ENCODE data around the gene KRT71. TPM values are rescaled to one million over a fixed set of nuclear protein-coding genes. Genes with fewer than 3 reads are reported as not detected.

Gene KRT71
- total RNA-seq, 1 experiment from 2014 or later = not detected

DNA sequence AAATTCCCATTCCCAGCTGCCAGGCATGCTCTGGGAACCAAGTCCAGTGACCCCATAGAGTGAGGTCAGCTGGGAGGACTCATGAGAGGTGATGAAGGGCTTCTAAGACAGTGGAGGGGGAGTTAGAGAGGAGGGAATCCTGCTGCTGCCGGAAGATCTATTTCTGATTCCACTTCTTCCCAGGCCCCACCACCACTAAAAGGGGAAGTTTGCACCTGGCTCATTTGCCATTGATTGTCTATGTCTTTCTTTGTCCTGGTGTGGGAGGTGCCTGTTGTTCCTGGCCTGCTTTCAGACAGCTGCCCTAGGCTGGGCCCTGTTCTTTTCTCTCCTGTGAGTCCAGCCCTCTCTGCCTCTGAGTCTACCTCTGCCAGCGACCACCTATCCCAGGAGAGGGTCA lies 56.9 kb downstream of the KRT71 start:
- 0 out of 2 replicates have a peak overlapping the region, but pooled peaks have one; percentile 8 for H2AFZ ChIP-seq (ENCODE audit: low read length)
- H3K4me1 ChIP-seq (ENCODE audit: insufficient read depth, low read length) = peaks cover 50% of the 10 kb centered on the region
- DNase-seq = no peak
- H3K79me2 ChIP-seq (ENCODE audit: low read length) = no peaks in the 10 kb centered on the region
- peak overlapping the region; percentile 86 for H3K27ac ChIP-seq (ENCODE audit: low read length)
- no peaks in the 10 kb centered on the region for H3K9me2 ChIP-seq (replicated peaks; ENCODE audit: low read length)
- H3F3A ChIP-seq (ENCODE audit: low read length, unreplicated experiment) = no peaks in the 10 kb centered on the region
- no peaks in the 10 kb centered on the region for H3K9me3 ChIP-seq (ENCODE audit: low read length)
- ChIA-PET CTCF (no interaction called here), POLR2A (ENCODE audit: unreplicated experiment) (no interaction called here)
- BruUV-seq (replicated peaks) = no TSS peak
- intact Hi-C loops (cut with micrococcal nuclease) = no loop called here
- TF ChIP-seq CTCF (conservative IDR thresholded peaks at IDR 0.05; ENCODE audit: low read depth, low read length) (no peak), EZH2phosphoT487 (IDR thresholded peaks at IDR 0.05; ENCODE audit: borderline replicate concordance, low read length) (no peak), EZH2 (IDR thresholded peaks at IDR 0.05; ENCODE audit: low read length, unreplicated experiment) (no peak)
- no peak for ATAC-seq
- no peaks in the 10 kb centered on the region for H3K27me3 ChIP-seq (ENCODE audit: low read length)
- no peak overlapping the region for H3K4me3 ChIP-seq (ENCODE audit: low read length)
- H3K36me3 ChIP-seq (ENCODE audit: low read depth, low read length) = no peaks in the 10 kb centered on the region
- peak overlapping the region; percentile 59 for H3K9ac ChIP-seq (ENCODE audit: low read length)
- H3K4me2 ChIP-seq (ENCODE audit: low read length) = peak overlapping the region; percentile 17
- H4K20me1 ChIP-seq (ENCODE audit: low read length) = no peaks in the 10 kb centered on the region

DNA sequence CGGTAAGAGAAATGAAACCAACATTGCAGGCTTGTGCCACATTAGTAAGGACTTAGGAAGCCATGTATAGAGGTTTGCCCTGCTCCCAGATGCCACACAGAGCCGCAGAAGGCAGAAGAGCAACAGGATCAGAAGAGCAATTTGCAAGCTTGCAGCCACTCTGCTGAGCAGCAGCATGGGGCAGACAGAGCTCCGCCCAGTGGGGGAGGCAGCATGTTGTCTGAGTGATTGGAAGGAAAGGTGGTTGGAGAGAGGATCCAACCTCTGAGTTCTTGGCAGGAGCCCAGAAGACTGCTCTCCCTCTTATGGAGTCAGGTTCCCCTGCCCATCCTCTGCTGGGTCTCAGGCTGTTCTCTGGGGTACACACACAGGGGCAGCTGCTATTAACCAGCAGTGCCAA lies 57.6 kb downstream of the KRT71 start:
- peaks cover 49% of the 10 kb centered on the region for H3K4me1 ChIP-seq (ENCODE audit: insufficient read depth, low read length)

More for the DNA sequence above, 57.6 kb downstream of the KRT71 start:
- POLR2A ChIA-PET (ENCODE audit: unreplicated experiment) = no interaction called here
- no peaks in the 10 kb centered on the region for H3K9me3 ChIP-seq (ENCODE audit: low read length)
- H3K79me2 ChIP-seq (ENCODE audit: low read length) = no peaks in the 10 kb centered on the region
- CTCF ChIA-PET = no interaction called here
- ATAC-seq (peak; percentile 48; the same call in 1 of the 2 replicates), DNase-seq (peak; percentile 75)
- no peak for TF ChIP-seq EZH2phosphoT487 (IDR thresholded peaks at IDR 0.05; ENCODE audit: borderline replicate concordance, low read length)
- TF ChIP-seq CTCF (conservative IDR thresholded peaks at IDR 0.05; ENCODE audit: low read depth, low read length) = no peak
- no peak for TF ChIP-seq EZH2 (IDR thresholded peaks at IDR 0.05; ENCODE audit: low read length, unreplicated experiment)
- 0 out of 2 replicates have a peak overlapping the region, but pooled peaks have one; percentile 17 for H3K4me2 ChIP-seq (ENCODE audit: low read length)
- no peak overlapping the region for H2AFZ ChIP-seq (ENCODE audit: low read length)
- peak overlapping the region; percentile 86 for H3K27ac ChIP-seq (ENCODE audit: low read length)
- BruUV-seq (replicated peaks) = no TSS peak
- peak overlapping the region; percentile 59; the same call in 1 of the 2 replicates for H3K9ac ChIP-seq (ENCODE audit: low read length)
- no peaks in the 10 kb centered on the region for H4K20me1 ChIP-seq (ENCODE audit: low read length)
- no peak overlapping the region for H3K4me3 ChIP-seq (ENCODE audit: low read length)
- H3K27me3 ChIP-seq (ENCODE audit: low read length) = no peaks in the 10 kb centered on the region
- H3F3A ChIP-seq (ENCODE audit: low read length, unreplicated experiment) = no peaks in the 10 kb centered on the region
- H3K9me2 ChIP-seq (replicated peaks; ENCODE audit: low read length) = no peaks in the 10 kb centered on the region
- intact Hi-C loops (cut with micrococcal nuclease) = no loop called here
- H3K36me3 ChIP-seq (ENCODE audit: low read depth, low read length) = no peaks in the 10 kb centered on the region
